ENCODE measurements around the gene SMIM26. TPM values are rescaled to one million over a fixed set of nuclear protein-coding genes. Genes with fewer than 3 reads are reported as not detected.
"Not testable (repeated sequence)": the region's sequence is repeated elsewhere in the genome, so short reads cannot be mapped to it uniquely, and the experiment has no call there.

SMIM26 gene
- 10 to 100 TPM; 55.5 to 67.9 TPM for total RNA-seq

- H3K9me3 Mint-ChIP-seq, result no peaks in the 10 kb centered on the region
- H3K36me3 Mint-ChIP-seq (ENCODE audit: low read depth), result peaks cover 50% of the 10 kb centered on the region
- peak within 1 kb of the TSS; percentile 92 for H3K4me3 Mint-ChIP-seq
- no peaks in the 10 kb centered on the region for H3K27me3 Mint-ChIP-seq
- peak; percentile 99 for ATAC-seq (replicated peaks)
- peaks cover 5% of the 10 kb centered on the region for H3K4me1 Mint-ChIP-seq
- peak within 1 kb of the TSS; percentile 93 for H3K27ac Mint-ChIP-seq
These were observed at the start of gene SMIM26 for GRCh38 chr20:18566892-18567738. SMIM26 (plus strand) TSS chr20:18567432; CDS start chr20:18567479, 47 bp downstream.

GRCh38 chr20:18522066-18522465 is 45.2 kb upstream of the SMIM26 start:
- H3K4me1 Mint-ChIP-seq; H3K27ac Mint-ChIP-seq; H3K27me3 Mint-ChIP-seq; H3K9me3 Mint-ChIP-seq; H3K36me3 Mint-ChIP-seq (ENCODE audit: low read depth); H3K4me3 Mint-ChIP-seq; ATAC-seq (replicated peaks): not testable (repeated sequence)

- no peaks in the 10 kb centered on the region for H3K36me3 Mint-ChIP-seq (ENCODE audit: low read depth)
- H3K4me3 Mint-ChIP-seq, result no peak overlapping the region
- no peak for ATAC-seq (replicated peaks)
- H3K27me3 Mint-ChIP-seq, result no peaks in the 10 kb centered on the region
- no peak overlapping the region for H3K27ac Mint-ChIP-seq
- H3K4me1 Mint-ChIP-seq, result peaks cover 4% of the 10 kb centered on the region
- H3K9me3 Mint-ChIP-seq, result no peaks in the 10 kb centered on the region
These were observed 44.2 kb upstream of the SMIM26 start for GRCh38 chr20:18523066-18523465.

GRCh38 chr20:18524646-18525045 is 42.6 kb upstream of the SMIM26 start:
- peaks cover 4% of the 10 kb centered on the region for H3K4me1 Mint-ChIP-seq
- no peak overlapping the region for H3K27ac Mint-ChIP-seq
- no peaks in the 10 kb centered on the region for H3K27me3 Mint-ChIP-seq
- no peak for ATAC-seq (replicated peaks)
- H3K9me3 Mint-ChIP-seq, result no peaks in the 10 kb centered on the region
- H3K36me3 Mint-ChIP-seq (ENCODE audit: low read depth), result no peaks in the 10 kb centered on the region
- H3K4me3 Mint-ChIP-seq, result no peak overlapping the region

- H3K4me1 Mint-ChIP-seq; H3K27ac Mint-ChIP-seq; ATAC-seq (replicated peaks); H3K9me3 Mint-ChIP-seq; H3K27me3 Mint-ChIP-seq; H3K4me3 Mint-ChIP-seq: not testable (repeated sequence)
- peaks cover 16% of the 10 kb centered on the region for H3K36me3 Mint-ChIP-seq (ENCODE audit: low read depth)
These were observed 40.5 kb upstream of the SMIM26 start for GRCh38 chr20:18526761-18527160.

GRCh38 chr20:18527339-18527738 is 39.9 kb upstream of the SMIM26 start:
- Mint-ChIP-seq H3K4me3 (no peak overlapping the region), H3K9me3 (no peaks in the 10 kb centered on the region), H3K4me1 (peaks cover 4% of the 10 kb centered on the region), H3K27ac (no peak overlapping the region), H3K36me3 (ENCODE audit: low read depth) (peaks cover 22% of the 10 kb centered on the region), H3K27me3 (no peaks in the 10 kb centered on the region)
- no peak for ATAC-seq (replicated peaks)

- ATAC-seq (replicated peaks), result no peak
- Mint-ChIP-seq H3K9me3 (no peaks in the 10 kb centered on the region), H3K36me3 (ENCODE audit: low read depth) (peaks cover 27% of the 10 kb centered on the region), H3K27ac (no peak overlapping the region), H3K27me3 (no peaks in the 10 kb centered on the region), H3K4me3 (no peak overlapping the region), H3K4me1 (peaks cover 4% of the 10 kb centered on the region)
These were observed 39.4 kb upstream of the SMIM26 start for GRCh38 chr20:18527836-18528235.

- H3K4me1 Mint-ChIP-seq, result peaks cover 4% of the 10 kb centered on the region
- H3K4me3 Mint-ChIP-seq, result no peak overlapping the region
- H3K27ac Mint-ChIP-seq, result peak overlapping the region; percentile 6
- no peaks in the 10 kb centered on the region for H3K27me3 Mint-ChIP-seq
- peaks cover 39% of the 10 kb centered on the region for H3K36me3 Mint-ChIP-seq (ENCODE audit: low read depth)
- H3K9me3 Mint-ChIP-seq, result no peaks in the 10 kb centered on the region
- ATAC-seq (replicated peaks), result no peak
These were observed 38.2 kb upstream of the SMIM26 start for GRCh38 chr20:18529041-18529440.

- Mint-ChIP-seq H3K27me3 (no peaks in the 10 kb centered on the region), H3K9me3 (no peaks in the 10 kb centered on the region), H3K4me3 (no peak overlapping the region), H3K27ac (no peak overlapping the region), H3K4me1 (no peaks in the 10 kb centered on the region), H3K36me3 (ENCODE audit: low read depth) (peaks cover 75% of the 10 kb centered on the region)
- no peak for ATAC-seq (replicated peaks)
These were observed 34.6 kb upstream of the SMIM26 start for GRCh38 chr20:18532626-18533025.

GRCh38 chr20:18533491-18533890 is 33.7 kb upstream of the SMIM26 start:
- H3K9me3 Mint-ChIP-seq, result no peaks in the 10 kb centered on the region
- ATAC-seq (replicated peaks), result no peak
- H3K27ac Mint-ChIP-seq, result no peak overlapping the region
- peaks cover 84% of the 10 kb centered on the region for H3K36me3 Mint-ChIP-seq (ENCODE audit: low read depth)
- H3K27me3 Mint-ChIP-seq, result no peaks in the 10 kb centered on the region
- no peaks in the 10 kb centered on the region for H3K4me1 Mint-ChIP-seq
- H3K4me3 Mint-ChIP-seq, result no peak overlapping the region

- H3K4me3 Mint-ChIP-seq, result no peak overlapping the region
- ATAC-seq (replicated peaks), result no peak
- H3K4me1 Mint-ChIP-seq, result no peaks in the 10 kb centered on the region
- H3K36me3 Mint-ChIP-seq (ENCODE audit: low read depth), result peaks cover 90% of the 10 kb centered on the region
- no peaks in the 10 kb centered on the region for H3K27me3 Mint-ChIP-seq
- no peaks in the 10 kb centered on the region for H3K9me3 Mint-ChIP-seq
- no peak overlapping the region for H3K27ac Mint-ChIP-seq
These were observed 33.1 kb upstream of the SMIM26 start for GRCh38 chr20:18533978-18534644.

GRCh38 chr20:18537651-18538050 is 29.6 kb upstream of the SMIM26 start:
- Mint-ChIP-seq H3K9me3 (no peaks in the 10 kb centered on the region), H3K4me3 (no peak overlapping the region), H3K36me3 (ENCODE audit: low read depth) (peaks cover 97% of the 10 kb centered on the region), H3K27ac (no peak overlapping the region), H3K27me3 (no peaks in the 10 kb centered on the region), H3K4me1 (peaks cover 4% of the 10 kb centered on the region)
- no peak for ATAC-seq (replicated peaks)

- H3K27me3 Mint-ChIP-seq, result no peaks in the 10 kb centered on the region
- no peak overlapping the region for H3K4me3 Mint-ChIP-seq
- peaks cover 97% of the 10 kb centered on the region for H3K36me3 Mint-ChIP-seq (ENCODE audit: low read depth)
- H3K27ac Mint-ChIP-seq, result no peak overlapping the region
- no peaks in the 10 kb centered on the region for H3K9me3 Mint-ChIP-seq
- no peak for ATAC-seq (replicated peaks)
- peaks cover 4% of the 10 kb centered on the region for H3K4me1 Mint-ChIP-seq
These were observed 25.5 kb upstream of the SMIM26 start for GRCh38 chr20:18541741-18542140.

- ATAC-seq (replicated peaks), result no peak
- peaks cover 97% of the 10 kb centered on the region for H3K36me3 Mint-ChIP-seq (ENCODE audit: low read depth)
- no peaks in the 10 kb centered on the region for H3K9me3 Mint-ChIP-seq
- H3K27ac Mint-ChIP-seq, result peak overlapping the region; percentile 8
- no peaks in the 10 kb centered on the region for H3K27me3 Mint-ChIP-seq
- no peak overlapping the region for H3K4me3 Mint-ChIP-seq
- peaks cover 4% of the 10 kb centered on the region for H3K4me1 Mint-ChIP-seq
These were observed 24.0 kb upstream of the SMIM26 start for GRCh38 chr20:18543216-18543615.

- H3K4me3 Mint-ChIP-seq, result no peak overlapping the region
- peak overlapping the region; percentile 25 for H3K27ac Mint-ChIP-seq
- H3K36me3 Mint-ChIP-seq (ENCODE audit: low read depth), result peaks cover 97% of the 10 kb centered on the region
- H3K4me1 Mint-ChIP-seq, result peaks cover 4% of the 10 kb centered on the region
- H3K9me3 Mint-ChIP-seq, result no peaks in the 10 kb centered on the region
- ATAC-seq (replicated peaks), result no peak
- no peaks in the 10 kb centered on the region for H3K27me3 Mint-ChIP-seq
These were observed 23.3 kb upstream of the SMIM26 start for GRCh38 chr20:18543932-18544331.

All from activated T-helper 17 cell treated with anti-CD3 and anti-CD28 coated beads, Interleukin-2, amount 50 U/mL, for 72 hours (primary cell).